ENCODE results near the gene ERCC6L2.

DNA sequence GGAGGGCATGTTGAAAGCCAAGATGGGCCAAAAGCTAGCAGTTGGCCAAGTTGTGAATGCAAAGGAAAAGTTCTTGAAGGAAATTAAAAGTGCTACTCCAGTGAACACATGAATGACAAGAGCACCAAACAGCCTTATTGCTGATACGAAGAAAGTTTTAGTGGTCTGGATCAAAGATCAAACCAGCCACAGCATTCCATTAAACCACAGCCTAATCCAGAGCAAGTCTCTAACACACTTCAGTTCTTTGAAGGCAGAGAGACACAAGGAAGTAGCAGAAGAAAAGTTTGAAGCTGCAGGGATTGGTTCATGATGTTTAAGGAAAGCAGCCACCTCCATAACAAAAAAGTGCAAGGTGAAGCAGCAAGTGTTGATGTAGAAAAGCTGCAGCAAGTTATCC is 71.6 kb downstream of the ERCC6L2 start:
- TF ChIP-seq CTCF (IDR thresholded peaks at IDR 0.05) (no peak), POLR2A (IDR thresholded peaks at IDR 0.05) (no peak)

Data from tibial nerve (tissue), 3 donors.